GM19023 (cell line): ENCODE results near the gene HNRNPF.
A peak's percentile ranks its signal among the peaks of the same experiment; 100 is the strongest.
"Not testable (repeated sequence)": the region's sequence is repeated elsewhere in the genome, so short reads cannot be mapped to it uniquely, and the experiment has no call there.

ENCODE experiments used
- ATAC-seq: cut with Tn5 transposase; IDR thresholded peaks from one replicate; pipeline ENCODE4 v1.9.1; 2021; ENCODE audit warnings: mild to moderate bottlenecking, moderate library complexity; ENCODE audit not compliant: unreplicated experiment

The HNRNPF gene, protein sequence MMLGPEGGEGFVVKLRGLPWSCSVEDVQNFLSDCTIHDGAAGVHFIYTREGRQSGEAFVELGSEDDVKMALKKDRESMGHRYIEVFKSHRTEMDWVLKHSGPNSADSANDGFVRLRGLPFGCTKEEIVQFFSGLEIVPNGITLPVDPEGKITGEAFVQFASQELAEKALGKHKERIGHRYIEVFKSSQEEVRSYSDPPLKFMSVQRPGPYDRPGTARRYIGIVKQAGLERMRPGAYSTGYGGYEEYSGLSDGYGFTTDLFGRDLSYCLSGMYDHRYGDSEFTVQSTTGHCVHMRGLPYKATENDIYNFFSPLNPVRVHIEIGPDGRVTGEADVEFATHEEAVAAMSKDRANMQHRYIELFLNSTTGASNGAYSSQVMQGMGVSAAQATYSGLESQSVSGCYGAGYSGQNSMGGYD

GRCh38 chr10:43408710-43409384 is at the start of gene HNRNPF:
HNRNPF (minus strand) TSS chr10:43409186; CDS start chr10:43387884, 21,302 bp downstream.
- peak; percentile 72 for ATAC-seq

DNA sequence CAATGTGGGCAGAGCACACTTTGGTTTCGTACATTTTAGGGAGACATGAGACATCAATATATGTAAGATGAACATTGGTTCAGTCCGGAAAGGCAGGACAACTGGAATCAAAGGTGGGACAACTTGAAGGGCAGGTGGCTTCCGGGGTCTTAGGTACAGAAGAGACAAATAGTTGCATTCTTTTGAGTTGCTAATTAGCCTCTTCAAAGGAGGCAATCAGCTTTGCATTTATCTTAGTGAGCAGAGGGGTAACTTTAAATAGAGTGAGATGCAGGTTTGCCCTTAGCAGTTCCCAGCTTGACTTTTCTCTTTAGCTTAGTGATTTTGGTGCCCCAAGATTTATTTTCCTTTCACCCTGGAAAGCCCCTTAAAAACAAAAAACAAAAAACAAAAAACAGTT is 49.2 kb upstream of the HNRNPF start:
- no peak for ATAC-seq

DNA sequence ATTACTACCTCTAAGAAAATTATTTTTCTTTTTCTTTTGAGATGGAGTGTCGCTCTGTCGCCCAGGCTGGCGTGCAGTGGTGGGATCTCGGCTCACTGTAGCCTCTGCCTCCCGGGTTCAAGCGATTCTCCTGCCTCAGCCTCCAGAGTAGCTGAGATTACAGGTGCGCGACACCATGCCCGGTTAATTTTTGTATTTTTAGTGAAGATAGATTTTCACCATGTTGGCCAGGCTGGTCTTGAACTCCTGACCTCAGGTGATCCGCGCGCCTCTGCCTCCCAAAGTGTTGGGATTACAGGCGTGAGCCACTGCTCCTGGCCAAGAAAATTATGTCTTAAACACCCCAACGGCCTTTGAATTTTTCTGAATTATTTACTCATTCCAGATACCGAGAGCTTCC is 47.6 kb upstream of the HNRNPF start:
- not testable (repeated sequence) for ATAC-seq

GRCh38 chr10:43454025-43454424 is 45.0 kb upstream of the HNRNPF start:
- not testable (repeated sequence) for ATAC-seq

DNA sequence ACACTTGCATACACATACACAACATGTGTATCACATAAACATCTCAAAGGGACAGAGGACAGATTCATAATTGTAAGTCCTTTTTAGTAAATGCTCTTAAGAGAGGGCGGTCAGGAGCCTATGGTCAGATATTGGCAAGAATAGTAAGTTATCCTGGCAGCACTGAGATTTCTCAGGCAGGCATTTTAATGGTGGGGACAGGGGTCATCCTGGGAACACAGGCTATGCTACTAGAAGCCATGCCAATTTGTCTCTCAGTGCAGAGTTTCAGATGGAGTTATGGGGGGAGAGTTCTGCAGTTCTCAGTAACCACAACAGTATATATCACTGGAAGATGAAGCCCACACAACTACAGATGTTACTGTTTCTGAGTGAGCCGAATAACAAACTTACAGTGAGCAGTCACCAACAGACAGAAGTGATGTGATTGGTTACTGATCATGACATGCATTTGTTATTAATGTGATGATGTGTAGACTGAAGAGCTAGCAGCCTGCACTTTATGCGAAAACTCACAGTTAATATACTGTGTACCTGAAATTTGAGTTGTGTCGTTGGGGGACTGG is 44.4 kb upstream of the HNRNPF start:
- ATAC-seq = peak; percentile 20

DNA sequence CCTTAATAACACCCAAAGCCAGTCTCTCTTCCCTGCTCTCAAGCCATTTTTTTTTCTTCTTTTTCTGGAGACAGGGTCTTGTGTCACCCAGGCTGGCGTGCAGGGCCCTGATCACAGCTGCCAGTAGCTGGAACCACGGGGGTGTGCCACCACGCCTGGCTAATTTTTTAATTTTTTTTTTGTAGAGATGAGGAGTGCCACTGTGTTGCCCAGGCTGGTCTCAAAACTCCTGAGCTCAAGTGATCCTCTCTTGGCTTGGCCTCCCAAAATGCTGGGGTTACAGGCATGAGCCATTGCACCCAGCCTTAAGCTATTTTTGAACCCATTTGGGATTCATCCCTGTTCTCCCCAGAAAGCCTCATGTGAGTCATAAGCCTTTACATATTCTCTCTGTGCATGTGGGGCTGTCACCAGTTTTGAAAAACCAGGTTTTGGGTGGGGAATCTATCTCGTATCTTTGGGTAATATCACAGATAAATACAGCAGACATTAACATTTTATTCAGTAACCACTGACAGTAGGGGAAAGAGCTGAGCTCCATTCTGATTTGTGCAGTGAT is 43.4 kb upstream of the HNRNPF start:
- ATAC-seq = no peak

DNA sequence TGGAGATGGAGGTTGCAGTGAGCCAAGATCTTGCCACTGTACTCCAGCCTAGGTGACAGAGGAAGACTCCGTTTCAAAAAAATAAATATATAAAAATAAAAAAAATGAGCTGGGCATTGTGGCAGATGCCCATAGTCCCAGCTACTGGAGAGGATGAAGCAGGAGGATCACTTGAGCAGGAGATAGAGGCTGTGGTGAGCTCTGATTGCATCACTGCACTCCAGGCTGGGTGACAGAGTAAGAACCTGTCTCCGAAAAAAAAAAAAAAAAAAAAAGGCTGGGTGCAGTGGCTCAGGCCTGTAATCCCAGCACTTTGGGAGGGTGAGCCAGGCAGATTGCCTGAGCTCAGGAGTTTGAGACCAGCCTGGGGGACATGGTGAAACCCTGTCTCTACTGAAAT is 39.8 kb upstream of the HNRNPF start:
- ATAC-seq = no peak

- not testable (repeated sequence) for ATAC-seq
These were observed 37.4 kb upstream of the HNRNPF start for GRCh38 chr10:43446219-43447017.

DNA sequence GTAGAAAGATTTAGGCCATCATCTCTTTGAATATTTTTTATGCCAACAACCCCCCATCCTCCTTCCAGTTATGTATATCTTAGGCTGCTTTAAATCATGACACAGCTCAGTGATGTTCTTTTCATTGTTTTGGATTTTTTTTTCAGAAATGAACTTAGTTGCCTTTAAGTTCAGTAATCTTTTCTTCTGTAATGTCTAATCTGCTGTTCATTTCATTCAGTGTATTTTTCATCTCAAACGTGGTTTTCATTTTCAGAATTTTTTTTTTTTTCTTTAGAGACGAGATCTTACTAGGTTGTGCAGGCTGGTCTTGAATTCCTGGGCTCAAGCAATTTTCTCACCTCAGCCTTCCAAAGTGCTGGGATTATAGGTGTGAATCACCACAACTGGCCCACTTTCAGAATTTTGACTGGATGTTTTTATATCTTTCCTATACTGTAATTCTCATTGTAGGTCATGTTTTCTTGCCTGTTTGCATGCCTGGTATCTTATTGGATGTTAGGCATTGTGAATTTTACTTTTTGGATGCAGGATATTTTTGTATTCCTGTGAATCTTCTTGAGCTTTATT is 36.0 kb upstream of the HNRNPF start:
- ATAC-seq = no peak

- ATAC-seq = no peak
These were observed 35.3 kb upstream of the HNRNPF start for GRCh38 chr10:43444323-43444722.

DNA sequence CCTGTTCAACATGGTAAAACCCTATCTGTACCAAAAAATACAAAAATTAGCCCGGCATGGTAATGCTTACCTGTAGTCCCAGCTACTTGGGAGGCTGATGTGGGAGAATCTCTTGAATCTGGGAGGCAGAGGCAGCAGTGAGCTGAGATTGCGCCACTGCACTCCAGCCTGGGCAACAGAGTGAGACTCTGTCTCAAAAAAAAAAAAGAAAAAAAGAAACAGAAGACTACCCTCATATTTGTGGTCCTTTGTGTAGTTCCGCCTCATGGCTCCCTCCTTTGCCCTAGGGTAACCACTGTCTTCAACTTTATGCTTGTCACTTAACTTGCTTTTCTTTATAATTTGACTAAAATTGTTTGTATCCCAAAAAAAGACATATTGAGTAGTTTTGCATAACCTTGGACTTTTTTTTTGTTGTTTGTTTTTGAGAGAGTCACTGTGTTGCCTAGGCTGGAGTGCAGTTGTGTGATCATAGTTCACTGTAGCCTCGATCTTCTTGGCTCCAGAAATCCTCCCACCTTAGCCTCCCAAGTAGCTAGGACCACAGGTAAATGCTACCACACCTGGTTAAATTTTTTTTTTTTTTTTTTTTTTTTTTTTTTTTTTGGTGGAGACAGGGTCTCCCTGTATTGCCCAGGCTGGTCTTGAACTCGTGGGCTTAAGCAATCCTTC is 31.6 kb upstream of the HNRNPF start:
- ATAC-seq = no peak

DNA sequence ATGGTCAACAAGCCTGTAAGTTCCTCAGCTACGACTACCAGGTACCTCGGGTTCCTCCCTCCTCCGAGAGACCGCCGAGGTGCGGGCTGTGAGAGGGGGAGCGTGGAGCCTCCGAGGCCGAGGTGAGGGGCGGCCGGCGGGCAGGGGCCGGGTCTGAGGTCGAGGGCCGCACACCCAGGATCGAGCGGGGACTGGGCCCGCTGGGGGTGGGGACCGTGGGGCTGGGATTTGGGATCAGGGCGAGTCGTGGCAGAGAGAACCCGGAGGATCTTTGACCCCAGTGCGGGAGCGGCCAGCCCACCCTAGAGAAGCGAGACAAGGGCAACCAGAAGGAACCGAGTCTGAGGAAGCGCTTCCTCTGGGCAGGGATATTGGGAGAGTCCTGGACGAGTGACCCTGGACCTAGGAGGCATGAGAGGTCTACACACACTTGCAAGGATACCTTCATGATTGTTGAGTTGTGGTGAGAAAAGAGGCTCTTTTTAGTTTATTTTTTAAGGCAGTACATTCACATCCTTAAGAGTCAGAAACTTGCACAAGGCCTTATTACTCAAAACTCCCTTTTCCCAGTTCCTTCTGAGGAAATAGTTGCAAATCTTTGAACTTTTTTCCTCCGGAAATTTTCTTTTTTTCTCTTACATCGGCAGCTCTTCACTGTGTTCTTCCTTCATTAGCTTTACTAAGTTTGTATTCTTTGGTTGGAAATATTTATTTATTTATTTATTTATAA is 28.3 kb upstream of the HNRNPF start:
- no peak for ATAC-seq

- peak; percentile 97 for ATAC-seq
These were observed 27.5 kb upstream of the HNRNPF start, which contains the start of gene ZNF487 for GRCh38 chr10:43436291-43437140. ZNF487 (plus strand) TSS chr10:43437111; CDS start chr10:43475814, 38,703 bp downstream.

DNA sequence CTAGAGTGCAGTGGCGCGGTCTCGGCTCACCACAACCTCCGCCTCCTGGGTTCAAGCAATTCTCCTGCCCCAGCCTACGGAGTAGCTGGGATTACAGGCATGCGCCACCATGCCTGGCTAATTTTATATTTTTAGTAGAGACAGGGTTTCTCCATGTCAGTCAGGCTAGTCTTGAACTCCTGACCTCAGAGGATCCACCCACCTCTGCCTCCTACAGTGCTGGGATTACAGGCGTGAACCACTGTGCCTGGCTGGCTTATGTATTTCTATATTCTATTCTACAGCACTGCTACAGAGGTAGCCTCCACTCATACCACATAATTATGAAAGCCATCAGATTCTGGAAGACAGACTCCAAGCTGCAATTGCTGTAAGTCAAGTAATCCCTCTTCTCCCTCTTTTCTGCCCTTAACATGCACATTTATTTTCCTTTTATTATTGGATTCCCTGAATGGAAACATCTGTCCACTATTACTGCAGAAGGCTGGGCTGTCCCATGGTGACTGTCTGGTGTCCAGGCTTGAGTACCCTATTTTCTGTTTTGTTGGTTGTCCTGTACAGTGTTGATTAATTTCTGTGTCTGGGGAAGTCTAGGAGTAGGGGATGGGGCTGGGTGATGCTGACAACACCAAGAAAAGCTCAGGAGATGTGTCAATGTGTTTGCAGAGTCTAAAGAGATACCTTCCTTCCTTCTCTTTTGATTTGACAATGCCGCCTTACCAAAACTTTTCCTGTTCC is 22.1 kb upstream of the HNRNPF start:
- ATAC-seq = no peak

DNA sequence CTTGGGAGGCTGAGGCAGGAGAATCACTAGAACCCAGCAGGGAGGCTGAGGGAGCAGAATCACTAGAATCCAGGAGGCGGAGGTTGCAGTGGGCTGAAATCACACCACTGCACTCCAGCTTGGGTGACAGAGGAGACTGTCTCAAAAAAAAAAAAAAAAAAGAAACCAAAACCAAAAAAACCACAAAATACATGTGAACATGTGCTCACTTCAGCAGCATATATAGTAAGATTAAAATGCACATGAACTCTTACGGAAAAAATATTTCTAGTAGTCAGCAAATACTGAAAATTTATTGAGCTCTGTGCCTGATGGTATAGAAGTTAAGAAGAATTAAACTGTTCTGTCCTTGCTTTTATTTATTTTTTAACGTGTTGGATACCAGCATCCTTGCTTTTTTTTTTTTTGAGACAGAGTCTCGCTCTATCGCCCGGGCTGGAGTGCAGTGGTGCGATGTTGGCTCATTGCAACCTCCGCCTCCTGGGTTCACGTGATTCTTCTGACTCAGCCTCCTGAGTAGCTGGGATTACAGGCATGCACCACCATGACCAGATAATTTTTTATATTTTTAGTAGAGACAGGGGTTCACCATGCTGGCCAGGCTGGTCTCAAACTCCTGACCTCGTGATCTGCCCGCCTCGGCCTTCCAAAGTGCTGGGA is 18.3 kb upstream of the HNRNPF start:
- ATAC-seq = no peak

DNA sequence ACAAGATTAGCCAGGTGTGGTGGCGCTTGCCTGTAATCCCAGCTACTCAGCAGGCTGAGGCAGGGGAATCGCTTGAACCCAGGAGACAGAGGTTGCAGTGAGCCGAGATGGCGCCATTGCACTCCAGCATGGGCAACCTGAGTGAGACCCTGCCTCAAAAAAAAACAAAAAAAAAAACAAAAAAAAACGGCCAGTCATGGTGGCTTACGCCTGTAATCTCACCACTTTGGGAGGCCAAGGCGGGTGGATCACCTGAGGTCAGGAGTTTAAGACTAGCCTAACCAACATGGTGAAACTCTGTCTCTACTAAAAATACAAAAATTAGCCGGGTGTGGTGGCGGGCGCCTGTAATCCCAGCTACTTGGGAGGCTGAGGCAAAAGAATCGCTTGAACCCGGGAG is 17.5 kb upstream of the HNRNPF start:
- not testable (repeated sequence) for ATAC-seq

GRCh38 chr10:43424416-43424815 is 15.4 kb upstream of the HNRNPF start:
- no peak for ATAC-seq
